Keratinocyte (primary cell): ENCODE data around the gene PEPD. TPM values are rescaled to one million over a fixed set of nuclear protein-coding genes. Genes with fewer than 3 reads are reported as not detected.
A peak's percentile ranks its signal among the peaks of the same experiment; 100 is the strongest.

Experiments used
- DNase-seq: peaks from one replicate; pipeline ENCODE4 v3.0.0-alpha.2; 2011; ENCODE audit warnings: low read depth, missing footprints, low spot score
- FAIRE-seq: peaks from 2 replicates; lab custom pipeline; 2011; peaks lifted over from hg19 to GRCh38; lab: Jason Lieb, UNC
- H2AFZ ChIP-seq: 2 replicates; pipeline ENCODE4 v1.6.0; 2012; ENCODE audit warnings: low read length, control low read depth, inconsistent platforms; ENCODE audit not compliant: control insufficient read depth
- H3K27ac ChIP-seq: 2 replicates; pipeline ENCODE4 v1.5.1; 2011; ENCODE audit warnings: low read length; ENCODE audit not compliant: control insufficient read depth, insufficient read depth
- H3K27me3 ChIP-seq: 3 replicates; pipeline ENCODE4 v1.6.0; 2011; ENCODE audit warnings: low read length; ENCODE audit not compliant: control insufficient read depth, insufficient read depth; ENCODE audit errors: extremely low read depth
- H3K36me3 ChIP-seq, 2 experiments: 2 replicates in 1 of 2; 3 replicates in 1 of 2; pipeline ENCODE4 v1.5.1; 2011; ENCODE audit warnings: low read length in 2 of 2, mild to moderate bottlenecking in 1 of 2; ENCODE audit not compliant: control insufficient read depth in 2 of 2, insufficient read depth in 2 of 2; ENCODE audit errors: extremely low read depth in 1 of 2
- H3K4me1 ChIP-seq: 3 replicates; pipeline ENCODE4 v1.5.1; 2011; ENCODE audit warnings: low read length; ENCODE audit not compliant: control insufficient read depth, insufficient read depth; ENCODE audit errors: extremely low read depth
- H3K4me2 ChIP-seq: 3 replicates; pipeline ENCODE4 v1.6.0; 2011; ENCODE audit warnings: low read depth, low read length; ENCODE audit not compliant: control insufficient read depth, insufficient read depth; ENCODE audit errors: extremely low read depth
- H3K4me3 ChIP-seq, 3 experiments: fragments of 200-600 bp in 1 of 3; sonication (generic) in 1 of 3; 2 replicates in 2 of 3; 3 replicates in 1 of 3; pipeline ENCODE4 v1.5.1; 2011 to 2016; ENCODE audit warnings: low read length in 3 of 3, mild to moderate bottlenecking in 3 of 3, control low read depth in 2 of 3, inconsistent platforms in 1 of 3, low read depth in 1 of 3, mixed read lengths in 1 of 3, mixed run types in 1 of 3, moderate library complexity in 1 of 3; ENCODE audit not compliant: control insufficient read depth in 2 of 3, insufficient read depth in 2 of 3; ENCODE audit errors: extremely low read depth in 1 of 3
- H3K79me2 ChIP-seq: 2 replicates; pipeline ENCODE4 v1.6.0; 2012; ENCODE audit warnings: low read length; ENCODE audit not compliant: control insufficient read depth, insufficient read depth
- H3K9ac ChIP-seq: 3 replicates; pipeline ENCODE4 v1.6.0; 2011; ENCODE audit warnings: low read length; ENCODE audit not compliant: control insufficient read depth, insufficient read depth; ENCODE audit errors: extremely low read depth
- H3K9me1 ChIP-seq: 3 replicates; pipeline ENCODE4 v1.6.0; 2011; ENCODE audit warnings: low read length; ENCODE audit not compliant: control insufficient read depth, insufficient read depth; ENCODE audit errors: extremely low read depth
- H3K9me3 ChIP-seq: 2 replicates; pipeline ENCODE4 v1.5.1; 2012; ENCODE audit warnings: low read depth, low read length; ENCODE audit not compliant: control insufficient read depth
- H4K20me1 ChIP-seq: 3 replicates; pipeline ENCODE4 v1.6.0; 2011; ENCODE audit warnings: low read length; ENCODE audit not compliant: control insufficient read depth, insufficient read depth; ENCODE audit errors: extremely low read depth
- EZH2 ChIP-seq: IDR thresholded peaks from one replicate; pipeline ENCODE4 v1.6.1; 2012; ENCODE audit warnings: inconsistent platforms, mild to moderate bottlenecking, low read length, moderate library complexity
- dilution Hi-C: fragments of 300-500 bp; cut with MboI; formaldehyde crosslinking; loops from one replicate; pipeline ENCODE4 v1.7.0; 2020; ENCODE audit warnings: low sequenced_read_pairs; ENCODE audit not compliant: extremely low pct_ligation_motif_present
- polyA plus RNA-seq, 5 experiments: library from polyadenylated mRNA; depleted of rRNA in 3 of 5; stranded (reverse) in 3 of 5; stranded (forward) in 1 of 5; unstranded in 1 of 5; fragments of >200 nt; gene quantifications; 1 replicate in 1 of 5; 2 replicates in 3 of 5; 3 replicates in 1 of 5; pipeline versions ENCODE4 v1.2.1 to v1.2.3, GENCODE V29; 2011 to 2012; ENCODE audit warnings: missing spikeins in 2 of 5, low read depth in 1 of 5, low replicate concordance in 1 of 5
- TF ChIP-seq, protein P1 (sequence below), 3 experiments: IDR thresholded peaks in 1 of 3; conservative IDR thresholded peaks in 1 of 3; optimal IDR thresholded peaks in 1 of 3; 2 replicates in 2 of 3; 3 replicates in 1 of 3; pipeline versions ENCODE3 to v1.5.1; 2011; ENCODE audit warnings: low read length in 3 of 3, mild to moderate bottlenecking in 3 of 3, moderate library complexity in 2 of 3, control low read depth in 1 of 3, inconsistent platforms in 1 of 3; ENCODE audit not compliant: insufficient read depth in 2 of 3; ENCODE audit errors: extremely low read depth in 1 of 3

PEPD gene
- polyA plus RNA-seq, 1 donor (not counting 4 experiments of a cell fraction or from before 2014, with no cell fraction given), result 36.9 TPM

DNA sequence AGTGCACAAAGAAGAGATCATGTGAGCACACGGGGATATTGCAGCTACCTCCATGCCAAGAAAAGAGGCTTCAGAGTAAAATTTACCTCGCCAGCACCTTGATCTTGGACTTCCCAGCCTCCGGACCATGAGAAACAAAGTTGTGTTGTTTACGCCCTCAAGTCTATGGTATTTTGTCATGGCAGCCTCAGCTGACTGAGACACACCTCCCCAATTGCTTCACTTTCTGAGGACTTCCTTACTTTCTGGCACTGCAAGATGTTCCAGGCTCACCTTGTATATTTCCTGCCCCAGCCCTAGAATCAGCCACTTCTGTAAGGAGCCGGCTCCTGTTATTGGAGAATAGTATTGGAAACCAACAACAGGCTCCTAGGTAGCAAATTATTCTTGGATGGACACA lies 154.7 kb downstream of the PEPD start:
- Histone ChIP-seq H2AFZ (no peak overlapping the region), H3K4me2 (no peak overlapping the region), H4K20me1 (no peaks in the 10 kb centered on the region), H3K9me3 (no peaks in the 10 kb centered on the region), H3K4me3 (no peak overlapping the region), H3K9ac (no peak overlapping the region), H3K27me3 (no peaks in the 10 kb centered on the region), H3K4me1 (peaks cover 30% of the 10 kb centered on the region), H3K79me2 (no peaks in the 10 kb centered on the region), H3K36me3 (no peaks in the 10 kb centered on the region), H3K27ac (no peak overlapping the region), H3K9me1 (no peaks in the 10 kb centered on the region)
- peak; percentile 5 for FAIRE-seq
- DNase-seq, result no peak
- dilution Hi-C loops, result no loop called here
- no peak for TF ChIP-seq EZH2
- TF ChIP-seq, protein P1, sequence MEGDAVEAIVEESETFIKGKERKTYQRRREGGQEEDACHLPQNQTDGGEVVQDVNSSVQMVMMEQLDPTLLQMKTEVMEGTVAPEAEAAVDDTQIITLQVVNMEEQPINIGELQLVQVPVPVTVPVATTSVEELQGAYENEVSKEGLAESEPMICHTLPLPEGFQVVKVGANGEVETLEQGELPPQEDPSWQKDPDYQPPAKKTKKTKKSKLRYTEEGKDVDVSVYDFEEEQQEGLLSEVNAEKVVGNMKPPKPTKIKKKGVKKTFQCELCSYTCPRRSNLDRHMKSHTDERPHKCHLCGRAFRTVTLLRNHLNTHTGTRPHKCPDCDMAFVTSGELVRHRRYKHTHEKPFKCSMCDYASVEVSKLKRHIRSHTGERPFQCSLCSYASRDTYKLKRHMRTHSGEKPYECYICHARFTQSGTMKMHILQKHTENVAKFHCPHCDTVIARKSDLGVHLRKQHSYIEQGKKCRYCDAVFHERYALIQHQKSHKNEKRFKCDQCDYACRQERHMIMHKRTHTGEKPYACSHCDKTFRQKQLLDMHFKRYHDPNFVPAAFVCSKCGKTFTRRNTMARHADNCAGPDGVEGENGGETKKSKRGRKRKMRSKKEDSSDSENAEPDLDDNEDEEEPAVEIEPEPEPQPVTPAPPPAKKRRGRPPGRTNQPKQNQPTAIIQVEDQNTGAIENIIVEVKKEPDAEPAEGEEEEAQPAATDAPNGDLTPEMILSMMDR (optimal IDR thresholded peaks at IDR 0.05 in 1 of 3, IDR thresholded peaks at IDR 0.05 in 1 of 3, conservative IDR thresholded peaks at IDR 0.05 in 1 of 3; ENCODE audit: extremely low read depth in 1 of 3, insufficient read depth in 2 of 3, low read length in 3 of 3), result no peak

DNA sequence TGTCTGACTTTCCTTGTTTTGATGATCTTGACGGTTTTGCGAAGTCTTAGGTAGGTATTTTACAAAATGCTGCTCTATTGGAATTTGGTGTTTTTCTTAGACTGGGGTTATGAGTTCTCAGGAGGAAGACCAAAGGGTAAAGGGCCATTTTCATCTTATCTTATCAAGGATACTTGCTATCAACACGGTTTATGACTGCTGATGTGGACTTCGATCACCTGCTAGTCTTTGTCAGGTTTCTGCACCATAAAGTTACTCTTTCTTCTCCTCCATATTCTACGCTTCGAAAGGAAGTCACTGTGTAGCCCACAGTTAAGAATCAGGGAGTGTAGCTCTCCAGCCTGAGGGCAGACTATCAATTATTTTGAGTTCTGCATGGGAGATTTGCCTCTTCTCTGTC lies 155.5 kb downstream of the PEPD start:
- TF ChIP-seq, protein P1 (optimal IDR thresholded peaks at IDR 0.05 in 1 of 3, IDR thresholded peaks at IDR 0.05 in 1 of 3, conservative IDR thresholded peaks at IDR 0.05 in 1 of 3; ENCODE audit: extremely low read depth in 1 of 3, insufficient read depth in 2 of 3, low read length in 3 of 3), result no peak
- no peak for TF ChIP-seq EZH2
- Histone ChIP-seq H3K9ac (no peak overlapping the region), H4K20me1 (no peaks in the 10 kb centered on the region), H3K36me3 (no peaks in the 10 kb centered on the region), H3K27ac (no peak overlapping the region), H2AFZ (no peak overlapping the region), H3K4me1 (peaks cover 24% of the 10 kb centered on the region), H3K27me3 (no peaks in the 10 kb centered on the region), H3K9me1 (no peaks in the 10 kb centered on the region), H3K4me3 (no peak overlapping the region), H3K9me3 (no peaks in the 10 kb centered on the region), H3K4me2 (no peak overlapping the region), H3K79me2 (no peaks in the 10 kb centered on the region)
- no peak for DNase-seq
- dilution Hi-C loops, result no loop called here
- FAIRE-seq, result no peak
